Activated T-helper 1 cell treated with anti-CD3 and anti-CD28 coated beads, Interleukin-12 subunit alpha, Interleukin-12 subunit beta, Interleukin-2, Interleukin-4 antibody, amounts not matched to agents 30 ng/mL and 10 ng/mL and 1 ng/mL, durations not matched to agents 14 hours and 24 hours and 36 hours (primary cell): ENCODE measurements around the gene WDFY4. TPM values are rescaled to one million over a fixed set of nuclear protein-coding genes. Genes with fewer than 3 reads are reported as not detected.

ENCODE experiments used
- DNase-seq: peaks from one replicate; pipeline ENCODE4 v3.0.0; 2021; ENCODE audit warnings: low spot score
- H3K27ac Mint-ChIP-seq: one replicate; pipeline ENCODE4 v1.8.0; 2021; ENCODE audit warnings: mild to moderate bottlenecking, mixed read lengths
- H3K27me3 Mint-ChIP-seq: one replicate; pipeline ENCODE4 v1.8.0; 2022; ENCODE audit warnings: mild to moderate bottlenecking, moderate library complexity, mixed read lengths; ENCODE audit not compliant: insufficient read depth
- H3K36me3 Mint-ChIP-seq: one replicate; pipeline ENCODE4 v1.8.0; 2021; ENCODE audit warnings: low read depth, mixed read lengths
- H3K4me1 Mint-ChIP-seq: one replicate; pipeline ENCODE4 v1.8.0; 2021; ENCODE audit warnings: low read depth, mixed read lengths
- H3K4me3 Mint-ChIP-seq: one replicate; pipeline ENCODE4 v1.8.0; 2021; ENCODE audit warnings: mild to moderate bottlenecking, moderate library complexity, mixed read lengths
- H3K9me3 Mint-ChIP-seq: one replicate; pipeline ENCODE4 v1.8.0; 2021; ENCODE audit warnings: mixed read lengths
- intact Hi-C: fragments of 100-400 bp; cut with micrococcal nuclease; formaldehyde crosslinking; loops from one replicate; pipeline ENCODE4 v1.15.1; 2024
- total RNA-seq: library from RNA; stranded (reverse); gene quantifications from 2 replicates; pipeline ENCODE4 v1.2.3, GENCODE V29; 2022

WDFY4 gene
- total RNA-seq, 1 donor from 2014 or later = 0.08 TPM

GRCh38 chr10:48894911-48895802 lies 210.5 kb downstream of the WDFY4 start:
- H3K9me3 Mint-ChIP-seq = no peaks in the 10 kb centered on the region
- no peak for DNase-seq
- no peaks in the 10 kb centered on the region for H3K36me3 Mint-ChIP-seq
- peaks cover 2% of the 10 kb centered on the region for H3K27me3 Mint-ChIP-seq
- no peaks in the 10 kb centered on the region for H3K4me1 Mint-ChIP-seq
- no peak overlapping the region for H3K27ac Mint-ChIP-seq
- no peak overlapping the region for H3K4me3 Mint-ChIP-seq
- intact Hi-C loops = no loop called here

GRCh38 chr10:48895803-48896195 lies 211.1 kb downstream of the WDFY4 start:
- Mint-ChIP-seq H3K9me3 (no peaks in the 10 kb centered on the region), H3K4me1 (no peaks in the 10 kb centered on the region), H3K4me3 (no peak overlapping the region), H3K27me3 (peaks cover 2% of the 10 kb centered on the region), H3K27ac (no peak overlapping the region), H3K36me3 (no peaks in the 10 kb centered on the region)
- intact Hi-C loops = no loop called here
- DNase-seq = no peak

GRCh38 chr10:48896756-48897440 lies 212.2 kb downstream of the WDFY4 start:
- intact Hi-C loops = no loop called here
- no peaks in the 10 kb centered on the region for H3K9me3 Mint-ChIP-seq
- no peak overlapping the region for H3K27ac Mint-ChIP-seq

GRCh38 chr10:48897441-48897790 lies 212.7 kb downstream of the WDFY4 start:
- no peaks in the 10 kb centered on the region for H3K9me3 Mint-ChIP-seq
- no peaks in the 10 kb centered on the region for H3K4me1 Mint-ChIP-seq
- H3K36me3 Mint-ChIP-seq = no peaks in the 10 kb centered on the region
- H3K27ac Mint-ChIP-seq = no peak overlapping the region
- no peak overlapping the region for H3K4me3 Mint-ChIP-seq
- intact Hi-C loops = no loop called here
- peaks cover 2% of the 10 kb centered on the region for H3K27me3 Mint-ChIP-seq
- DNase-seq = no peak

More at GRCh38 chr10:48896756-48897440, 212.2 kb downstream of the WDFY4 start:
- Mint-ChIP-seq H3K36me3 (no peaks in the 10 kb centered on the region), H3K4me3 (no peak overlapping the region), H3K27me3 (peaks cover 2% of the 10 kb centered on the region), H3K4me1 (no peaks in the 10 kb centered on the region)
- no peak for DNase-seq

GRCh38 chr10:48898426-48898825 lies 213.8 kb downstream of the WDFY4 start:
- H3K4me1 Mint-ChIP-seq = no peaks in the 10 kb centered on the region
- no peaks in the 10 kb centered on the region for H3K9me3 Mint-ChIP-seq
- H3K27ac Mint-ChIP-seq = no peak overlapping the region
- intact Hi-C loops = no loop called here
- H3K4me3 Mint-ChIP-seq = no peak overlapping the region
- no peaks in the 10 kb centered on the region for H3K36me3 Mint-ChIP-seq
- DNase-seq = no peak
- peaks cover 7% of the 10 kb centered on the region for H3K27me3 Mint-ChIP-seq

GRCh38 chr10:48899781-48900180 lies 215.1 kb downstream of the WDFY4 start:
- H3K27me3 Mint-ChIP-seq = peaks cover 7% of the 10 kb centered on the region
- no peaks in the 10 kb centered on the region for H3K9me3 Mint-ChIP-seq
- H3K36me3 Mint-ChIP-seq = no peaks in the 10 kb centered on the region
- intact Hi-C loops = no loop called here
- no peaks in the 10 kb centered on the region for H3K4me1 Mint-ChIP-seq
- no peak for DNase-seq
- H3K27ac Mint-ChIP-seq = no peak overlapping the region
- H3K4me3 Mint-ChIP-seq = no peak overlapping the region

- H3K4me1 Mint-ChIP-seq = no peaks in the 10 kb centered on the region
- no peak overlapping the region for H3K27ac Mint-ChIP-seq
- no peaks in the 10 kb centered on the region for H3K9me3 Mint-ChIP-seq
- H3K27me3 Mint-ChIP-seq = peaks cover 7% of the 10 kb centered on the region
- H3K36me3 Mint-ChIP-seq = no peaks in the 10 kb centered on the region
- DNase-seq = no peak
- H3K4me3 Mint-ChIP-seq = no peak overlapping the region
- intact Hi-C loops = no loop called here
These were observed 215.7 kb downstream of the WDFY4 start for GRCh38 chr10:48900371-48900801.

GRCh38 chr10:48901319-48901718 lies 216.6 kb downstream of the WDFY4 start:
- H3K27me3 Mint-ChIP-seq = peaks cover 7% of the 10 kb centered on the region
- no peaks in the 10 kb centered on the region for H3K36me3 Mint-ChIP-seq
- DNase-seq = no peak
- no peak overlapping the region for H3K27ac Mint-ChIP-seq
- H3K4me1 Mint-ChIP-seq = no peaks in the 10 kb centered on the region
- H3K9me3 Mint-ChIP-seq = no peaks in the 10 kb centered on the region
- H3K4me3 Mint-ChIP-seq = no peak overlapping the region
- intact Hi-C loops = no loop called here

GRCh38 chr10:48902096-48902495 lies 217.4 kb downstream of the WDFY4 start:
- Mint-ChIP-seq H3K27me3 (peaks cover 7% of the 10 kb centered on the region), H3K4me1 (no peaks in the 10 kb centered on the region), H3K27ac (no peak overlapping the region), H3K36me3 (no peaks in the 10 kb centered on the region), H3K9me3 (no peaks in the 10 kb centered on the region), H3K4me3 (no peak overlapping the region)
- intact Hi-C loops = no loop called here
- no peak for DNase-seq

- Mint-ChIP-seq H3K4me1 (no peaks in the 10 kb centered on the region), H3K36me3 (no peaks in the 10 kb centered on the region), H3K9me3 (no peaks in the 10 kb centered on the region), H3K27me3 (peaks cover 11% of the 10 kb centered on the region), H3K27ac (no peak overlapping the region), H3K4me3 (no peak overlapping the region)
- DNase-seq = no peak
- intact Hi-C loops = no loop called here
These were observed 218.5 kb downstream of the WDFY4 start for GRCh38 chr10:48903151-48903550.

GRCh38 chr10:48904861-48905260 lies 220.2 kb downstream of the WDFY4 start:
- Mint-ChIP-seq H3K4me3 (no peak overlapping the region), H3K36me3 (no peaks in the 10 kb centered on the region), H3K4me1 (no peaks in the 10 kb centered on the region), H3K9me3 (no peaks in the 10 kb centered on the region), H3K27me3 (peaks cover 16% of the 10 kb centered on the region), H3K27ac (no peak overlapping the region)
- intact Hi-C loops = no loop called here
- DNase-seq = no peak

- no peaks in the 10 kb centered on the region for H3K9me3 Mint-ChIP-seq
- no peaks in the 10 kb centered on the region for H3K36me3 Mint-ChIP-seq
- H3K27ac Mint-ChIP-seq = no peak overlapping the region
- peaks cover 16% of the 10 kb centered on the region for H3K27me3 Mint-ChIP-seq
- no peaks in the 10 kb centered on the region for H3K4me1 Mint-ChIP-seq
- intact Hi-C loops = no loop called here
- no peak overlapping the region for H3K4me3 Mint-ChIP-seq
- no peak for DNase-seq
These were observed 220.6 kb downstream of the WDFY4 start for GRCh38 chr10:48905311-48905710.

- no peaks in the 10 kb centered on the region for H3K9me3 Mint-ChIP-seq
- H3K27ac Mint-ChIP-seq = no peak overlapping the region
- intact Hi-C loops = no loop called here
- H3K4me1 Mint-ChIP-seq = no peaks in the 10 kb centered on the region
- peaks cover 22% of the 10 kb centered on the region for H3K27me3 Mint-ChIP-seq
- no peak overlapping the region for H3K4me3 Mint-ChIP-seq
- no peak for DNase-seq
- H3K36me3 Mint-ChIP-seq = no peaks in the 10 kb centered on the region
These were observed 222.2 kb downstream of the WDFY4 start for GRCh38 chr10:48906841-48907240.
